ENCODE data around the gene ZFP57. TPM values are rescaled to one million over a fixed set of nuclear protein-coding genes. Genes with fewer than 3 reads are reported as not detected.

ZFP57 gene
- total RNA-seq, 1 donor from 2014 or later, result not detected

DNA sequence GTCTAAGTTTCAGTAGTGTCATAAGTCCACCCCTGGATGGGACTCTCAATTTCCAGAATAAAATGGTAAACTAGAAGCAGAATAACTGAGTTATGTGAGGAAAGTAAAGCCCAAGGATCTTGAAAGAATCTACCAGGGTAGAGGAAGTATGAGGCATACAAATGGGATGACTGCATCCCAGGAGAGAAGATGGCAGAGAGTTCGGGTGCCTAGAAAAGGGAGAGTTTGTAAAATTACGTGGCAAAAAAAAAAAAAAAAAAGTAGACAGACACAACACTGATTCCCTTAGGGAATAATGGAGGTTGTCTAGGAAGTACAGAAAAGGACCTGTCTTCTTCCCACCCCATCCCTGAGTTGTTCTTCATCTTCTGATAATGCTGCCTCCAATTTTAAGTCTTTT, 51.4 kb downstream of the ZFP57 start:
- no peak for DNase-seq (ENCODE audit: extremely low spot score, unreplicated experiment)
- H3K9me3 Mint-ChIP-seq, result no peaks in the 10 kb centered on the region
- TF ChIP-seq, protein P1, sequence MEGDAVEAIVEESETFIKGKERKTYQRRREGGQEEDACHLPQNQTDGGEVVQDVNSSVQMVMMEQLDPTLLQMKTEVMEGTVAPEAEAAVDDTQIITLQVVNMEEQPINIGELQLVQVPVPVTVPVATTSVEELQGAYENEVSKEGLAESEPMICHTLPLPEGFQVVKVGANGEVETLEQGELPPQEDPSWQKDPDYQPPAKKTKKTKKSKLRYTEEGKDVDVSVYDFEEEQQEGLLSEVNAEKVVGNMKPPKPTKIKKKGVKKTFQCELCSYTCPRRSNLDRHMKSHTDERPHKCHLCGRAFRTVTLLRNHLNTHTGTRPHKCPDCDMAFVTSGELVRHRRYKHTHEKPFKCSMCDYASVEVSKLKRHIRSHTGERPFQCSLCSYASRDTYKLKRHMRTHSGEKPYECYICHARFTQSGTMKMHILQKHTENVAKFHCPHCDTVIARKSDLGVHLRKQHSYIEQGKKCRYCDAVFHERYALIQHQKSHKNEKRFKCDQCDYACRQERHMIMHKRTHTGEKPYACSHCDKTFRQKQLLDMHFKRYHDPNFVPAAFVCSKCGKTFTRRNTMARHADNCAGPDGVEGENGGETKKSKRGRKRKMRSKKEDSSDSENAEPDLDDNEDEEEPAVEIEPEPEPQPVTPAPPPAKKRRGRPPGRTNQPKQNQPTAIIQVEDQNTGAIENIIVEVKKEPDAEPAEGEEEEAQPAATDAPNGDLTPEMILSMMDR (conservative IDR thresholded peaks at IDR 0.05), result no peak
- peaks cover 10% of the 10 kb centered on the region for H3K36me3 Mint-ChIP-seq
- H3K4me3 Mint-ChIP-seq, result peak overlapping the region; percentile 92
- H3K27me3 Mint-ChIP-seq, result peaks cover 49% of the 10 kb centered on the region
- no peak overlapping the region for H3K27ac Mint-ChIP-seq
- peaks cover 58% of the 10 kb centered on the region for H3K4me1 Mint-ChIP-seq (ENCODE audit: unreplicated experiment)

DNA sequence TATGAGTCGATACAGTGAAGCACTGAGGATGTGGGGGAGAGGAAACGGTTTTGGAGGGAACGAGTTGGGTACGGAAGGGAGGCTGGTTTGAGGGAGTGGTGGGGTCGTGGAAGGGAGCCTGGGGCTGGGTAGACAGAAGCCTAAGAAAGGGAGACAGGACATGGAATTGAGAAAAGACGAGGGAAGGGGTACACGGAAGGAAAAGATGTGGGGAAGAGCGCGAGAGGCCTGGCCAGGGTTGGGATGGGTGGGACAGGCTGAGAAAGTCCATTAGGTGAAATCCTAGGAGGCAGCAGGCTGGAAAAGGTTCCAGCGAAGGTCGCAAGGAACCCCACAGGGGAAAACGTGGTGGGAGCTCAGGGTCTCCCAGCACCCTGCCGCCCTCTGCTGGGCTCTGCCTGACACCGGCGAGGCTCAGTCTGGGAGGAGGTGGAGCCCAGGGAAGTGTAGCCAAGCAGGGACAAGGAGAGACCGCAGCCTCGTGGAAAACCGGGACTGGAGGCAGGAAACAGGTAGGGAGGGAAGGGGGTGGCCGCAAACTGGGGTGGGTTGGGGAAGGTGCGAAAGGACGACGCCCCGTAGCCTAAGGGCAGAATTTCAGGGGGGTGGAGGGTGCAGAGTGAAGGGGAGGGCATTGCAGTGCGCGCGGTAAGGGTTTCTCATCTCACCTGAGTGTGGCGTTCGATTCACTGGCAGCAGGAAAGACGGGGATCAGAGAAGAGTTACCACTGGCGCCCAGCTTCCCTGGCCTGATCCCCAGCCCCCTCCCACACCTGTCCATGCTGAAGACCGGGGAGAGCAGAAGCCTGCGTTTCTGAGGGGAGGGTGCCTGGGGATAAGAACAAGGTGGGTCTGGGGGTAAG, 52.3 kb downstream of the ZFP57 start:
- Mint-ChIP-seq H3K4me3 (peak overlapping the region; percentile 92), H3K27ac (peak overlapping the region; percentile 57), H3K4me1 (ENCODE audit: unreplicated experiment) (peaks cover 63% of the 10 kb centered on the region), H3K36me3 (peaks cover 18% of the 10 kb centered on the region), H3K9me3 (no peaks in the 10 kb centered on the region), H3K27me3 (peaks cover 47% of the 10 kb centered on the region)
- TF ChIP-seq, protein P1 (conservative IDR thresholded peaks at IDR 0.05), result peak; percentile 78
- DNase-seq (ENCODE audit: extremely low spot score, unreplicated experiment), result peak; percentile 79

GRCh38 chr6:29627755-29628418, 53.1 kb downstream of the ZFP57 start:
- Mint-ChIP-seq H3K4me3 (peak overlapping the region; percentile 92), H3K27ac (peak overlapping the region; percentile 57), H3K4me1 (ENCODE audit: unreplicated experiment) (peaks cover 58% of the 10 kb centered on the region), H3K27me3 (peaks cover 43% of the 10 kb centered on the region), H3K9me3 (no peaks in the 10 kb centered on the region), H3K36me3 (peaks cover 26% of the 10 kb centered on the region)
- peak; percentile 75 for DNase-seq (ENCODE audit: extremely low spot score, unreplicated experiment)
- TF ChIP-seq, protein P1 (conservative IDR thresholded peaks at IDR 0.05), result no peak

DNA sequence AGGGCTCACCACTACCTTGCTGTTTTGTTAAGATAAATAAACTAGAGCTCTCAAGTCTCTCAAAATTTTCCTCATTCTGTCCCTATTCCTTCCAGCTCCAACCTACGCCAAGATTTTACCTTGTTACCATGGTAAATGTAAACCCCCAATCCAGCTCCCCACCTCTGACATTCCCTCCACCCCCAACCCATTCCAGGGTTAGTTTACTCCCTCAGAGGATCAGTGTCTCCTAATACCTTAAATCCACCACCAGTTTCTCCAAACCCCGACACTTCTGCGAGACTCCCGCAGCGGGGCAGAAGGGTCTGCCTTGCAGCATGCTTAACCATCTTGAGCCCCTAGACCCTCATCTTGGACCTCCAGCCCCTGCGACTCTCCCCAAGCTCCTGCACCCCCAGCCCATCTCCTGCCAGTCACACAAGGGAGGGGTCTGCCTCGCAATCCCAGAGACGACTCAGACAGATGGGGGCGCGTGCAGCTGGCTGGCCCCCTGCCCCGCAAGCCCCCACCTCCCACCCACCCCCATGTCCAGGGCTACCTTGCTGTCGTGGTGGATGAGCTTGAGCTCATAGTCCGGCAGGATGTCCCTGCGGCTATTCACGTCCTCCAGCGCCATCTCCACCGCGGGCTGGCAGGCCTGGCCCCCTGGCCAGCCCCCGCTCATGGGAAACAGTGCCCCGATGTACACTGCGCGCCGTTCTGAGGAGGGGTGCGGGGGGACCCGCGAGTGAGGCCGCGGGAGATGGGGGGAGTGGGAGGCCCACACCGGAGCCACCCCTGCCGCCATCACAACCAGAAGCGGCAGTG, 53.8 kb downstream of the ZFP57 start:
- Mint-ChIP-seq H3K9me3 (no peaks in the 10 kb centered on the region), H3K27ac (peak overlapping the region; percentile 64), H3K4me1 (ENCODE audit: unreplicated experiment) (peaks cover 58% of the 10 kb centered on the region)

More for the DNA sequence above, 53.8 kb downstream of the ZFP57 start:
- DNase-seq (ENCODE audit: extremely low spot score, unreplicated experiment), result no peak
- peak overlapping the region; percentile 84 for H3K4me3 Mint-ChIP-seq
- TF ChIP-seq, protein P1 (conservative IDR thresholded peaks at IDR 0.05), result no peak
- H3K27me3 Mint-ChIP-seq, result peaks cover 43% of the 10 kb centered on the region
- H3K36me3 Mint-ChIP-seq, result peaks cover 32% of the 10 kb centered on the region

All from type B pancreatic cell (in vitro differentiated cells).